Measurements from ENCODE around the gene UNC13D. TPM values are rescaled to one million over a fixed set of nuclear protein-coding genes. Genes with fewer than 3 reads are reported as not detected.
A peak's percentile ranks its signal among the peaks of the same experiment; 100 is the strongest.

The UNC13D gene
- total and polyA plus RNA-seq, 9 of the 15 experiments (the other 6 are each of a cell fraction or from before 2014, with no cell fraction given): 0.86 to 244 (median 69.2) TPM

GRCh38 chr17:75785016-75785890 is 59.0 kb downstream of the UNC13D start (continued):
- TF ChIP-seq HDAC2 (IDR thresholded peaks at IDR 0.05) (peak; percentile 58; the same call in 1 of the 2 replicates), U2AF1 (optimal IDR thresholded peaks at IDR 0.05; ENCODE audit: low read depth, low read length) (no peak), POLR2G (IDR thresholded peaks at IDR 0.05; ENCODE audit: low read depth, low read length) (peak; percentile 91), NR0B1 (IDR thresholded peaks at IDR 0.05; ENCODE audit: partially characterized antibody) (no peak), HES1 (IDR thresholded peaks at IDR 0.05; ENCODE audit: low read depth) (peak; percentile 78), FUS (optimal IDR thresholded peaks at IDR 0.05; ENCODE audit: low read depth, low read length) (no peak), ZNF318 (IDR thresholded peaks at IDR 0.05; ENCODE audit: borderline replicate concordance in 1 of 2, low read depth in 1 of 2) (no peak), BRD9 (IDR thresholded peaks at IDR 0.05; ENCODE audit: low read depth, partially characterized antibody) (peak; percentile 96), E2F6 (IDR thresholded peaks at IDR 0.05; ENCODE audit: borderline replicate concordance in 1 of 2, extremely low read depth in 1 of 2, insufficient read depth in 1 of 2, insufficient read length in 1 of 2, low read depth in 1 of 2, low read length in 1 of 2, poor library complexity in 1 of 2, severe bottlenecking in 1 of 2) (peak; percentile 100), NBN (IDR thresholded peaks at IDR 0.05; ENCODE audit: low read depth) (no peak)
